HepG2 (cell line): ENCODE measurements around the gene SLC39A8. TPM values are rescaled to one million over a fixed set of nuclear protein-coding genes. Genes with fewer than 3 reads are reported as not detected.

ENCODE experiments used
- AGO1 ChIP-seq: fragments of 200-400 bp; formaldehyde crosslinking; IDR thresholded peaks from 2 replicates; pipeline ENCODE4 v1.6.1; 2017; ENCODE audit warnings: mild to moderate bottlenecking, low read depth, low read length, moderate library complexity; ENCODE audit not compliant: poor library complexity, severe bottlenecking
- ATM ChIP-seq: fragments of 450-650 bp; IDR thresholded peaks from 2 replicates; pipeline ENCODE4 v1.7.1; 2017; ENCODE audit warnings: mild to moderate bottlenecking, borderline replicate concordance
- DNMT3B ChIP-seq: conservative IDR thresholded peaks from 2 replicates; pipeline ENCODE4 v1.6.1; 2016; ENCODE audit warnings: missing biosample characterization, control low read depth
- HHEX ChIP-seq: IDR thresholded peaks from 2 replicates; pipeline ENCODE4 v1.6.1; 2016; ENCODE audit warnings: control low read depth
- KLF6 ChIP-seq: IDR thresholded peaks from 2 replicates; pipeline ENCODE4 v1.8.0; 2016; ENCODE audit warnings: missing biosample characterization, missing genetic modification reagents
- MXD1 ChIP-seq: sonication (generic); formaldehyde crosslinking; IDR thresholded peaks from 2 replicates; pipeline ENCODE4 v1.4.0; 2020; ENCODE audit warnings: mild to moderate bottlenecking, missing genetic modification reagents
- PPARG ChIP-seq: conservative IDR thresholded peaks from 2 replicates; pipeline ENCODE4 v1.6.1; 2016; ENCODE audit warnings: missing biosample characterization, missing genetic modification reagents
- PRPF4 ChIP-seq: fragments of 200-400 bp; formaldehyde crosslinking; IDR thresholded peaks from 2 replicates; pipeline ENCODE4 v1.6.1; 2016; ENCODE audit warnings: low read length, low read depth; ENCODE audit not compliant: poor library complexity, severe bottlenecking
- REST ChIP-seq, 2 experiments: IDR thresholded peaks; 2 replicates each; pipeline ENCODE4 v1.6.1; 2011 to 2012; ENCODE audit warnings: low read length in 2 of 2, borderline replicate concordance in 1 of 2, low read depth in 1 of 2, mild to moderate bottlenecking in 1 of 2, moderate library complexity in 1 of 2
- RFXANK ChIP-seq: IDR thresholded peaks from 2 replicates; pipeline ENCODE4 v1.6.1; 2016
- RORA ChIP-seq: sonication (generic); formaldehyde crosslinking; IDR thresholded peaks from 2 replicates; pipeline ENCODE4 v1.5.0; 2020; ENCODE audit warnings: mild to moderate bottlenecking, missing genetic modification reagents, moderate library complexity
- SP4 ChIP-seq: sonication (generic); formaldehyde crosslinking; IDR thresholded peaks from 2 replicates; pipeline ENCODE4 v1.8.1; 2023; ENCODE audit warnings: mild to moderate bottlenecking, missing genetic modification reagents
- SPEN ChIP-seq: sonication (generic); formaldehyde crosslinking; IDR thresholded peaks from 2 replicates; pipeline ENCODE4 v1.5.1; 2020; ENCODE audit warnings: low read depth, mild to moderate bottlenecking, missing genetic modification reagents
- TBX3 ChIP-seq: fragments of 450-650 bp; IDR thresholded peaks from 2 replicates; pipeline ENCODE4 v1.6.1; 2017; ENCODE audit warnings: antibody characterized with exemption, mild to moderate bottlenecking, inconsistent platforms, borderline replicate concordance
- THAP9 ChIP-seq: sonication (generic); formaldehyde crosslinking; IDR thresholded peaks from 2 replicates; pipeline ENCODE4; 2020; ENCODE audit warnings: missing genetic modification reagents, mild to moderate bottlenecking, borderline replicate concordance
- XRCC5 ChIP-seq: fragments of 200-400 bp; formaldehyde crosslinking; optimal IDR thresholded peaks from 2 replicates; pipeline ENCODE3; 2017; ENCODE audit warnings: mild to moderate bottlenecking, low read length
- ZBTB38 ChIP-seq: sonication (generic); formaldehyde crosslinking; IDR thresholded peaks from 2 replicates; pipeline ENCODE4 v1.5.1; 2020; ENCODE audit warnings: mild to moderate bottlenecking, missing genetic modification reagents
- ZEB1 ChIP-seq: IDR thresholded peaks from 2 replicates; pipeline ENCODE4 v1.6.1; 2012; ENCODE audit warnings: mild to moderate bottlenecking, low read depth, inconsistent platforms; ENCODE audit not compliant: insufficient replicate concordance
- ZFP36L2 ChIP-seq: sonication (generic); formaldehyde crosslinking; IDR thresholded peaks from 2 replicates; pipeline ENCODE4 v1.4.0; 2020; ENCODE audit warnings: missing genetic modification reagents
- ZNF17 ChIP-seq: sonication (generic); formaldehyde crosslinking; IDR thresholded peaks from 2 replicates; pipeline ENCODE4 v1.5.0; 2020; ENCODE audit warnings: mild to moderate bottlenecking, missing genetic modification reagents
- ZNF563 ChIP-seq: sonication (generic); formaldehyde crosslinking; IDR thresholded peaks from 2 replicates; pipeline ENCODE4 v1.8.0; 2022; ENCODE audit warnings: mild to moderate bottlenecking, moderate library complexity, missing genetic modification reagents
- polyA plus RNA-seq, 8 experiments: library from polyadenylated mRNA; depleted of rRNA in 3 of 8; stranded (reverse) in 7 of 8; unstranded in 1 of 8; fragments of >200 nt; fragmentation: Illumina TruSeq in 4 of 8; extraction: Trizol in 4 of 8; gene quantifications; 2 replicates each; pipeline versions ENCODE4 v1.2.1 to v1.2.3, GENCODE V29; 2011 to 2016; ENCODE audit warnings: low read depth in 4 of 8, missing spikeins in 1 of 8, mixed read lengths in 1 of 8; ENCODE audit not compliant: insufficient read depth in 1 of 8
- total RNA-seq, 5 experiments: library from RNA; depleted of rRNA; stranded (reverse); fragments of >200 nt; fragmentation: Illumina TruSeq; extraction: Trizol; gene quantifications; 2 replicates each; pipeline ENCODE4 v1.2.3, GENCODE V29; 2016; ENCODE audit warnings: low read depth in 1 of 5
- TF ChIP-seq, protein P1 (sequence below): sonication (generic); formaldehyde crosslinking; IDR thresholded peaks from 2 replicates; pipeline ENCODE4 v1.4.0; 2020; ENCODE audit warnings: missing genetic modification reagents, mild to moderate bottlenecking, borderline replicate concordance

The SLC39A8 gene
- total and polyA plus RNA-seq, 2 of the 13 experiments (the other 11 are each of a cell fraction or from before 2014, with no cell fraction given) = 0.22 to 0.38 TPM

GRCh38 chr4:102344520-102344953, 745 bp downstream of the SLC39A8 start (continued):
- TF ChIP-seq THAP9 (CRISPR knock-in tag) (no peak), TBX3 (no peak), DNMT3B (CRISPR knock-in tag) (no peak), ZNF17 (CRISPR knock-in tag) (no peak), HHEX (CRISPR knock-in tag) (no peak), AGO1 (no peak), ATM (no peak), RORA (CRISPR knock-in tag) (no peak), ZEB1 (no peak), ZFP36L2 (CRISPR knock-in tag) (no peak), KLF6 (CRISPR knock-in tag) (no peak), MXD1 (no peak), REST (IDR thresholded peaks at IDR 0.05; ENCODE audit: borderline replicate concordance in 1 of 2, low read depth in 1 of 2, low read length in 2 of 2) (no peak), XRCC5 (no peak), SP4 (peak; percentile 52; the same call in 1 of the 2 replicates), RFXANK (CRISPR knock-in tag) (no peak), PPARG (CRISPR knock-in tag) (no peak), PRPF4 (no peak), ZBTB38 (CRISPR knock-in tag) (no peak; the same call in 1 of the 2 replicates), SPEN (CRISPR knock-in tag) (no peak), ZNF563 (peak; percentile 63; the same call in 1 of the 2 replicates)
- TF ChIP-seq, protein P1, sequence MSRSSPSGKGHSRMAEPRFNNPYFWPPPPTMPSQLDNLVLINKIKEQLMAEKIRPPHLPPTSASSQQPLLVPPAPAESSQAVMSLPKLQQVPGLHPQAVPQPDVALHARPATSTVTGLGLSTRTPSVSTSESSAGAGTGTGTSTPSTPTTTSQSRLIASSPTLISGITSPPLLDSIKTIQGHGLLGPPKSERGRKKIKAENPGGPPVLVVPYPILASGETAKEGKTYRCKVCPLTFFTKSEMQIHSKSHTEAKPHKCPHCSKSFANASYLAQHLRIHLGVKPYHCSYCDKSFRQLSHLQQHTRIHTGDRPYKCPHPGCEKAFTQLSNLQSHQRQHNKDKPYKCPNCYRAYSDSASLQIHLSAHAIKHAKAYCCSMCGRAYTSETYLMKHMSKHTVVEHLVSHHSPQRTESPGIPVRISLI (CRISPR knock-in tag) = no peak
